SIG-M5 (cell line): ENCODE measurements around the gene AP2A2.

ENCODE experiments used
- DNase-seq: peaks from one replicate; lab custom pipeline; 2025; lab: John Stamatoyannopoulos, UW

AP2A2 gene

DNA sequence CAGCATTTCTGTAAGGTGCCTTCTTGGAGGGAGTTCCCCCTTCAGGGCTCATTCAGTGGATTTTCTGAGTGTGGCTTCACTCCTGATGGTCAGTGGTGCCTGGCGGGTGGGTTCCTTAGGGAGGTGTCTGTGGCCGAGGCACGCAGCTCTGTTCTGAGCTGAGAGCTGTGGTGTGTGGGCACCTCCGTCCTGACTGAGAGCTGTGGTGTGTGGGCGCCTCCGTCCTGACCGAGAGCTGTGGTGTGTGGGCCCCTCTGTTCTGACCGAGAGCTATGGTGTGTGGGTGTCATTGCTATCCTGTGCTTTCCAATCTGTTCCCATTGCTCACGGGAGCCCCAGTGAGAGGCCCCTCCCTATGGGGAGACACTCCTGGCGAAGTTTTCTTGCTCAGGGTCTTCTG is 71.0 kb downstream of the AP2A2 start:
- no peak for DNase-seq

GRCh38 chr11:997907-998306 is 72.2 kb downstream of the AP2A2 start:
- DNase-seq: no peak

DNA sequence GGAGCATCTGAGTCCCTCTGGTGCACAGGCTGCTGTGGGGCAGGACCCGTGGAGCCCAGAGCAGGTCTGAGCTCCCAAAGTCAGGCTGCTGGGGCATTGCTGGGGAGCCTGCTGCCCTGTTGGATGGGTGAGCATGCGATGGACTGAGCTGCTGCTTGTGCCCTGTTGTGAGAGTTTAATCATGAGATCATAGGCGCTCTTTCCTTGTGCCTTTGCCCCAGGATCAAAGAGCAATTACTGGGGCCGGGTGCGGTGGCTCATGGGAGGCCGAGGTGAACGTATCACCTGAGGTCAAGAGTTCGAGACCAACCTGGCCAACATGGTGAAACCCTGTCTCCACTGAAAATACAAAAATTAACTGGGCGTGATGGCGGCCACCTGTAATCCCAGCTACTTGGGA is 73.3 kb downstream of the AP2A2 start:
- DNase-seq: no peak

GRCh38 chr11:1000357-1001278 is 74.9 kb downstream of the AP2A2 start:
- no peak for DNase-seq

DNA sequence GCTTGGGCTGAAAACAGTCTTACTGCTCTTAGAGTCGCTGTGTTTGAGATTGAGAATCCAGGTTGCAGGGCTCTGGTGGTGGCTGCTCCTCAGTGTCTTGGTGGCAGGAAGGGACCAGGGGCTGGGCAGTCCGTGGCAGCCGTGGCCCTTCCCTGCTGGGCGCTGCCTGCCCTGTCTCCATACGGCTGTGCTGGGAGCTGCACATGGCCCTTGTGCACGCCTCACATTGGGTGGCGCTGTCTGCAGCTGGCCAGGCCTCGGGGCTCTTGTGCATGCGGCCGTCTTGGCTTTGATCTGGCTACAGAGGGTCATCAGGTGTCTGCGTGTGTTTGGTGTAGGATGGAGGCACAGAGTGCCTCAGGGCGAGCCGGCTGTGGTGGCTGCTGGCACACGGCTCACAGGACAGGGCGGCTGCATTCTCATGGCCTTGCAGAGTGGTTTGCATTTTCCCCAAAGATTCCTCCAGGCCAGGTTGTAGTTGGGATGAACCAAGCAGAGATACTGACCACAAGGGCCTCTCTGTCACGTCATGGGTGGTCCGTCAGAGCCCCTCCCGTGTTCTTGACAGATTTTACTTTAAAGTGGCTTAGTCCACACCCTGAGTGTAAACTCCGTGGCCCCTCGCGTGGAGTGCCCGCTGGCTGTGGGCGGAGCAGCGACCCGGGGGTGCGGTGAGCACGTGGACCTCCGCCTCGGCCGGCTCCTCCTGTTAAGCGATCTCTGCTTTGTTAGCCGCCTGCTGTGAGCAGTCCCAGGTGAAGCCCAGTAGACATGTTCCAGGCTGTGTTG is 76.1 kb downstream of the AP2A2 start:
- no peak for DNase-seq

- DNase-seq: no peak
Measured at GRCh38 chr11:1002406-1002984, 76.8 kb downstream of the AP2A2 start.

DNA sequence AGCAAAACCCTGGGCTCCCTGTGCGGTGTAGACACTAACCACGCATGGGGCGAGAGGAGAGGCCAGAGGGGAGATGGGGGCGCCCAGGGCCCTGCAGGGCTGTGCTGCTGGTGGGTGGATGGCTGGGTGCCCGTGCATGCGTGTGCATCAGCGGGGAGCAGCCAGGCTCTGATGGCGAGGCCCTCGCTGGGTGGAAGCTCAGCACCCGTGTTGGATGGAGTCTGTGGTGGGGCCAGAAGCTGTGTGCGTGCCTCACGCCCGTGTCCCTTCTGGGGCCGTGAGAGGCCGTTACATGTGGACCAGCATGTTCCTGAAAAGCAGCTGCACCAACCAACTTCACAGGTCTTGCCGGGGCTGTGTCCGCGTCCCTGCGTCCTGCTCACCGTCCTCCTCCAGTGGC is 77.5 kb downstream of the AP2A2 start:
- DNase-seq: no peak

GRCh38 chr11:1005928-1006327 is 80.3 kb downstream of the AP2A2 start:
- no peak for DNase-seq

DNA sequence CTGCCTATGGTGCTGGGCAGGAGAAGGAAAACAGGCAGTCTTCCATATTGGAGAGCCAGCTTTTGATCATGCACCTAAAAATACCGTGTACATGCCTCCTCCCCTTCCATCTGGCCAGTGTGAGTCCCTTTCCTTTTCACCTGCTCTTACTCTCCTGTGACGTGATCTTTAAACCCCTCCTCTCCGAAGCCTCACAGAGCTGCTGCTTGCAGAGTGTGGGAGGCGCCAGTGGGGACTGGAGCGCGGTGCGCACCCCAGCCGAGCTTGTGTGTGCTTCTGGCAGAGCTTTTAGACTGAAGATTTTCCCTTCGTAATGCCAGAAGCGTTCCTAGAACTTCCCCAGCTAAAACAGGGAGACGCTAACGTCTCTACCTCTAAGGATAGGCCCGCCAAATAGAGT is 81.1 kb downstream of the AP2A2 start:
- DNase-seq: no peak

- DNase-seq: no peak
Measured at GRCh38 chr11:1007279-1007678, 81.6 kb downstream of the AP2A2 start.

GRCh38 chr11:1008001-1008802 is 82.5 kb downstream of the AP2A2 start:
- no peak for DNase-seq

GRCh38 chr11:1008803-1009145 is 83.1 kb downstream of the AP2A2 start:
- DNase-seq: no peak

- DNase-seq: no peak
Measured at GRCh38 chr11:1009371-1009770, 83.7 kb downstream of the AP2A2 start.

DNA sequence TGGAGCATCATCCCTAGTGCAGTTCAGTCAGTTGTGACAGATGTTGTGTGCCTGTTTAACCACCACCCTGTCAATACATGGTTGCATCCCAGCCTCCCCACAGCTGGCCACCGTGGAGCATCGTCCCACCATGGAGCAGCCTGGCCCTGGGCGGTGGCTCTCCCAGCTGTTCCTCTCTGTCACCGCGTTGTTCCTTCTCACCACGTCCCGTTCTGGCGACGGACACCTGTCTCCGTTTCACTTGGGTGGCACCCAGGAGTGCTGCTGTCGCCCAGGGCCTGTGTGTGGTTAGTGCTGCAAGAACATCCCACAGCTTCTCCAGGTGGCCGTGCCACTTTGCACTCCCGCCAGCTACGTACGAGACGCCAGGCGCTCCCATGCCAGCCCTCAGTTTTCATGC is 84.3 kb downstream of the AP2A2 start:
- DNase-seq: no peak

- no peak for DNase-seq
Measured at GRCh38 chr11:1010551-1011319, 85.1 kb downstream of the AP2A2 start.

- DNase-seq: no peak
Measured at GRCh38 chr11:1011320-1011698, 85.6 kb downstream of the AP2A2 start.

DNA sequence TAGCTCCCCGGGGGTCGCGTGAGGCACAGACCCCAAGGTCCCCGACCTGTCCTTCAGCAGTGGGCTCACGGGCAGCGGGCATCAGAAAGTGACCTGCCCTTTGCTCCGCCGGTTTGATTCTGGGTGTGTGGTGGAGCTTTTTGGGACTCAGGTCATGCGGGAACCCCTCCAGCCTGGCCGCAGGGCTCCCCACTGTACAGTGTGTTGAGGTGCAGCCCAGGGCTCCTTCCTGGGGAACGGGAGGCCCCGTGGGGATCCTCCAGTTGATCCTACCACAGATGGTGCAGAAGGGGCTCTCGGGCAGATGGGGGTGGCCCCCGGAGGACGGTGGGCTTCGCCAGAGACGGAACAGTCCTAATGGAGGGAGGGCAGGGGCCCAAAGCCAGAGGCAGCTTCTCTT is 86.6 kb downstream of the AP2A2 start:
- DNase-seq: no peak

DNA sequence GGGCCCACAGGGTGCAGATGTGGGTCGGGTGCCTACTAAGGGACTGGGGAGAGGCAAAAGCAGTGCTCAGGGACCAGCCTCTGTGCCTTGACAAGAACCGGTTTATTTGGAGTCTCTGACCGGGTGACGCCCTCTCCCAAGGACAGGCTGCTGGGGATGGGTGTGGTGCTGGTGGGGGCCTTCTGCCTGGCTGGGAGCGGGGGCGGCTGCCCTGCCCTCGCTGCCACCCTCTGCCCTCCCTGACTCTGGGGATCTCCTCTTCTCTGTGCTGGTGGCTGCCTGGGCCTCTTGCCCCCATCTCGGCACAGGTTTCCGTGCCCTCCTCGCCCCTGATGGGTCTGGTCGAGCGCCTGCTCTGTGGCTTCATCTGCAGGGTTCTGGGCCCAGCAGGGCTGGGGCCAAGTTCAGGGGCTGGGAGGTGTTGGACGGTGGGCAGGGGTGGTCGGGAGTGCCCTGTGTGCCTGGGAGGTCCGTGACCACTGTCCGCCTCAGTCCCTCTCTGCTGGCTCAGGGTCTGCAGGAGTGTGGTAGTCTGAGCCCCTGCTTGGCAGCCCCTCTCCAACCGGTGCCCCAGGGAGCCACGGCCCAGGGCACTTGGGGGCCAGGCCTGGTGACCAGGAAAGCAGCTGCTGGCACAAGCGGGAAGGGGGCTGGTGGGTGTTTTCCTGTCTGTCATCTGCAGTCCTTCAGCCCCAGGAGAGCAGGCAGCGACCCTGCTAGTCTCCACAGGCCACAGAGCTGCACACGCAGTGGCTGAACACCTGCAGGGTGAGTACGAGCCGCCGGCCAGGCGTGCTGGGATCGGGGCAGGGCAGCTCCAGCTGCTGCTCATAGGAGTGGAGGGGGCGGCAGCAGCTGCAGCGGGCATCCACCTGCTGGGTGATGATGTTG is 87.3 kb downstream of the AP2A2 start:
- DNase-seq: no peak

DNA sequence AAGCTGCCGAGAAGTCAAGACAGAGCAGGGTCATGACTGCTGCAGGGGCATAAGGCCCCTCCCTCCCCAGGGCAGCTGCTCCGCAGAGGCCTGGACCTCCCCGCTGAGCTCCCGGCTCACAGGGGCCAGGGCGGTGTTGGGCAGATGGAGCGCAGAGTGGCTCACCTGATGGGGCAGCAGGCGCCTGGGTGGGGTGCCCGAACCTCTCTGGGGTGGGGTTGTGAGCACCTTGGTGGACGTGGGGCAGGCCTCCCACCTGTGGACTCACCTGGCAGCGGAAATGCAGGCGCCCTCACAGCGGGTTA is 87.9 kb downstream of the AP2A2 start:
- DNase-seq: no peak

GRCh38 chr11:1014276-1014675 is 88.6 kb downstream of the AP2A2 start:
- DNase-seq: no peak

- DNase-seq: no peak
Measured at GRCh38 chr11:1015064-1015463, 89.4 kb downstream of the AP2A2 start.
